PC-9 (cell line): ENCODE results near the gene PRKCA. TPM values are rescaled to one million over a fixed set of nuclear protein-coding genes. Genes with fewer than 3 reads are reported as not detected.

ENCODE experiments used
- BruUV-seq: library from RNA; stranded (reverse); fragments of 400-500 nt; replicated peaks from 2 replicates; lab custom pipeline; 2021; lab: Mats Ljungman, UMichigan
- CTCF ChIA-PET: fragments of 300-600 bp; sonication (Branson Sonifier 250); formaldehyde crosslinking; loops from one replicate; lab custom pipeline; 2022; ENCODE audit warnings: antibody characterized with exemption; lab: Charles Lee
- POLR2A ChIA-PET: fragments of 300-600 bp; sonication (Branson Sonifier 250); formaldehyde crosslinking; loops from one replicate; lab custom pipeline; 2022; ENCODE audit warnings: antibody characterized with exemption; ENCODE audit not compliant: unreplicated experiment; lab: Charles Lee
- DNase-seq, 2 experiments: peaks; one replicate each; pipeline versions ENCODE4 v3.0.0 to v3.0.0-alpha.2; 2015 to 2022; ENCODE audit warnings: mixed read lengths in 1 of 2
- H2AFZ ChIP-seq: fragments of 200-600 bp; sonication (generic); 2 replicates; pipeline ENCODE4 v1.8.1; 2017; ENCODE audit warnings: antibody characterized with exemption
- H3F3A ChIP-seq: fragments of 200-600 bp; sonication (generic); 2 replicates; pipeline ENCODE4 v1.8.1; 2017; ENCODE audit warnings: antibody characterized with exemption, mild to moderate bottlenecking, low read depth; ENCODE audit not compliant: insufficient read depth
- H3K27ac ChIP-seq: fragments of 200-600 bp; sonication (generic); 2 replicates; pipeline ENCODE4 v1.6.1; 2016; ENCODE audit warnings: mixed run types
- H3K27me3 ChIP-seq: fragments of 200-600 bp; sonication (generic); 2 replicates; pipeline ENCODE4 v1.6.1; 2016; ENCODE audit warnings: low read depth, mixed run types; ENCODE audit not compliant: insufficient read depth
- H3K36me3 ChIP-seq: fragments of 200-600 bp; sonication (generic); 2 replicates; pipeline ENCODE4 v1.6.1; 2016; ENCODE audit warnings: low read depth, mixed run types
- H3K4me1 ChIP-seq: fragments of 200-600 bp; sonication (generic); replicated peaks from 2 replicates; pipeline ENCODE4 v1.6.1; 2016; ENCODE audit warnings: mixed run types; ENCODE audit not compliant: insufficient read depth
- H3K4me2 ChIP-seq: fragments of 200-600 bp; sonication (generic); 2 replicates; pipeline ENCODE4 v1.6.1; 2017; ENCODE audit warnings: mixed run types
- H3K4me3 ChIP-seq: fragments of 200-600 bp; sonication (generic); 2 replicates; pipeline ENCODE4 v1.6.1; 2016; ENCODE audit warnings: mixed run types
- H3K79me2 ChIP-seq: fragments of 200-600 bp; sonication (generic); 2 replicates; pipeline ENCODE4 v1.6.1; 2017; ENCODE audit warnings: low read depth, mixed run types
- H3K9me2 ChIP-seq: fragments of 200-600 bp; sonication (generic); 2 replicates; pipeline ENCODE4 v1.8.1; 2017; ENCODE audit warnings: mild to moderate bottlenecking; ENCODE audit not compliant: insufficient read depth
- H3K9me3 ChIP-seq: fragments of 200-600 bp; sonication (generic); 2 replicates; pipeline ENCODE4 v1.8.1; 2016; ENCODE audit warnings: low read depth; ENCODE audit not compliant: insufficient read depth
- H4K20me1 ChIP-seq: fragments of 200-600 bp; sonication (generic); 2 replicates; pipeline ENCODE4 v1.8.1; 2017; ENCODE audit not compliant: insufficient read depth
- EZH2 ChIP-seq: fragments of 200-600 bp; sonication (generic); IDR thresholded peaks from 2 replicates; pipeline ENCODE4 v1.8.0; 2017; ENCODE audit warnings: antibody characterized with exemption, low read depth
- intact Hi-C: fragments of 100-400 bp; cut with micrococcal nuclease; formaldehyde crosslinking; loops from one replicate; pipeline ENCODE4 v1.10.0; 2022; ENCODE audit not compliant: unreplicated experiment
- total RNA-seq: library from RNA; stranded (reverse); gene quantifications from 2 replicates; pipeline ENCODE4 v1.2.3, GENCODE V29; 2021
- TF ChIP-seq, protein P1 (sequence below): fragments of 200-600 bp; sonication (generic); conservative IDR thresholded peaks from 2 replicates; pipeline ENCODE4 v1.6.1; 2017; ENCODE audit warnings: mixed run types, antibody characterized with exemption, mild to moderate bottlenecking, moderate library complexity

The PRKCA gene
- total RNA-seq, 1 experiment from 2014 or later = 23.1 TPM

DNA sequence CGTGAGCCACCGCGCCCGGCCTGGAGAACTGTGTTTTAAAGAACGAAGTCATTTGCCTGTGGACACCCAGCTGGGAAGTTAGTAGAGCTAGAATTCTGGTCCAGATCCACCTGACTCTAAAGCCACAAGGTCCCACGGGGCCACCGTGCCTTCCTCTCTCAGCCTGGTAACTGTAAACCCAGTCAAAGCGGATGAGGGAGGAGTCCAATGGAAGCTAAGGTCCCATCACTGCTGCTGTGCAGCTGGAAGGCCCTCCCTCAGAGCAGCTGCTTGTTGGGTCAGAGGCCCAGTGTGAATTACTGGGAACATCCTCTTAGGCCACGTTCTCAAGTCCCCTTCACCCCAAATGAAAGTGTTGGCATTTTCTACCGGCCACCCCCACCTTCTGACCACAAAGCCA lies 483.7 kb downstream of the PRKCA start:
- Histone ChIP-seq H3K36me3 (0 out of 2 replicates have a peak, but pooled peaks cover 9% of the 10 kb centered on the region), H4K20me1 (no peaks in the 10 kb centered on the region), H3K9me3 (no peaks in the 10 kb centered on the region), H3K27ac (no peak overlapping the region), H3F3A (no peaks in the 10 kb centered on the region), H3K4me1 (no peaks in the 10 kb centered on the region), H2AFZ (no peak overlapping the region), H3K4me3 (no peak overlapping the region), H3K4me2 (no peak overlapping the region), H3K9me2 (no peaks in the 10 kb centered on the region), H3K79me2 (no peaks in the 10 kb centered on the region), H3K27me3 (no peaks in the 10 kb centered on the region)
- CTCF ChIA-PET = no interaction called here
- POLR2A ChIA-PET = no interaction called here
- no TSS peak for BruUV-seq
- no peak for TF ChIP-seq EZH2
- TF ChIP-seq, protein P1, sequence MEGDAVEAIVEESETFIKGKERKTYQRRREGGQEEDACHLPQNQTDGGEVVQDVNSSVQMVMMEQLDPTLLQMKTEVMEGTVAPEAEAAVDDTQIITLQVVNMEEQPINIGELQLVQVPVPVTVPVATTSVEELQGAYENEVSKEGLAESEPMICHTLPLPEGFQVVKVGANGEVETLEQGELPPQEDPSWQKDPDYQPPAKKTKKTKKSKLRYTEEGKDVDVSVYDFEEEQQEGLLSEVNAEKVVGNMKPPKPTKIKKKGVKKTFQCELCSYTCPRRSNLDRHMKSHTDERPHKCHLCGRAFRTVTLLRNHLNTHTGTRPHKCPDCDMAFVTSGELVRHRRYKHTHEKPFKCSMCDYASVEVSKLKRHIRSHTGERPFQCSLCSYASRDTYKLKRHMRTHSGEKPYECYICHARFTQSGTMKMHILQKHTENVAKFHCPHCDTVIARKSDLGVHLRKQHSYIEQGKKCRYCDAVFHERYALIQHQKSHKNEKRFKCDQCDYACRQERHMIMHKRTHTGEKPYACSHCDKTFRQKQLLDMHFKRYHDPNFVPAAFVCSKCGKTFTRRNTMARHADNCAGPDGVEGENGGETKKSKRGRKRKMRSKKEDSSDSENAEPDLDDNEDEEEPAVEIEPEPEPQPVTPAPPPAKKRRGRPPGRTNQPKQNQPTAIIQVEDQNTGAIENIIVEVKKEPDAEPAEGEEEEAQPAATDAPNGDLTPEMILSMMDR = no peak
- intact Hi-C loops = no loop called here
- DNase-seq = no peak

DNA sequence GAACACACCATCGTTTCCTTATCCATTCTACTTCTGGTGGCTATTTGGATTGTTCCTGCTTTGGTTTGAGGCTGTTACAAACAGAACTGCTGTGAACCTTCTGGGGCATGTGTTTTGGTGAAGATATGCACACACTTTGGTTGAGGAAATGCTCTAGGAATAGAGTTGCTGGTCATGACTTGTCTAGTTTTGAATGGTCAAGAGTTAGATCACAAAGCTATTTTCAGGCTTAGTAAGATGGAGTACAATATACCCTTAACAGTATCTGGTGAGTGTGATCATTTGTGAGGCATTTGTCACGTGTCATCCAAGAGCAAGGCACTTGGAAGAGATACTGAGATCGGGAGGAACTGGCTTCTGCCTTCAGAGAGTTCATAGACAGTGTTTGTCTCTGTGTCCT lies 485.5 kb downstream of the PRKCA start:
- CTCF ChIA-PET = no interaction called here
- H3K9me2 ChIP-seq = no peaks in the 10 kb centered on the region
- no peak overlapping the region for H3K4me3 ChIP-seq

DNA sequence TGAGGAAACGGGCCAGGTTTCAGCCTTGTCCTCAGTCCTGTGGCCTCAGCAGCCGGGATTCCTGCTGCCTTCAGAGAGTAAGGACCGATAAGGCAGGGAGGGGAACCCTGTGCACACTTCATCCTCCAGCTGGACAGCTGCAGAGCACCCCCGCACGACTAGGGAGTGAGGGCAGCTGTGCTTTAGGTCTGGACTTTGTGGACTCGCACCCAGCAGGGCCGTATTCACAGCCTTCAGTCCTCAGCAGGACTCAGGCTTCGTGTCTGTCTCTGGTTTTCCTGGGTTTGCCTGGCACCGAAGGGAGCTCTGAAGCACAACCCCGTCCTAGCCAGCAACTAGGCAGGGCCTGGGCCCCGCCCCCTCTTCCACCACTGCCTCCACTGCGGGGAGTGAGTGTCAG lies 486.7 kb downstream of the PRKCA start:
- no peak overlapping the region for H2AFZ ChIP-seq

More for the DNA sequence above, 485.5 kb downstream of the PRKCA start:
- Histone ChIP-seq H2AFZ (no peak overlapping the region), H3K79me2 (no peaks in the 10 kb centered on the region), H3K4me2 (no peak overlapping the region), H4K20me1 (no peaks in the 10 kb centered on the region), H3K27ac (no peak overlapping the region), H3F3A (no peaks in the 10 kb centered on the region), H3K27me3 (no peaks in the 10 kb centered on the region), H3K4me1 (no peaks in the 10 kb centered on the region), H3K36me3 (0 out of 2 replicates have a peak, but pooled peaks cover 9% of the 10 kb centered on the region), H3K9me3 (no peaks in the 10 kb centered on the region)
- TF ChIP-seq EZH2 = no peak
- TF ChIP-seq, protein P1 = no peak
- BruUV-seq = no TSS peak
- POLR2A ChIA-PET = no interaction called here
- DNase-seq = no peak
- intact Hi-C loops = no loop called here

More for the DNA sequence above, 486.7 kb downstream of the PRKCA start:
- Histone ChIP-seq H3K27me3 (no peaks in the 10 kb centered on the region), H3F3A (no peaks in the 10 kb centered on the region), H3K4me3 (no peak overlapping the region), H3K36me3 (0 out of 2 replicates have a peak, but pooled peaks cover 9% of the 10 kb centered on the region), H3K9me2 (no peaks in the 10 kb centered on the region), H4K20me1 (no peaks in the 10 kb centered on the region), H3K27ac (no peak overlapping the region), H3K4me1 (no peaks in the 10 kb centered on the region), H3K4me2 (no peak overlapping the region), H3K9me3 (no peaks in the 10 kb centered on the region), H3K79me2 (no peaks in the 10 kb centered on the region)
- no TSS peak for BruUV-seq
- TF ChIP-seq EZH2 = no peak
- TF ChIP-seq, protein P1 = no peak
- POLR2A ChIA-PET = no interaction called here
- CTCF ChIA-PET = no interaction called here
- no peak for DNase-seq
- intact Hi-C loops = no loop called here
